ENCODE results near the gene IGFBP7. TPM values are rescaled to one million over a fixed set of nuclear protein-coding genes. Genes with fewer than 3 reads are reported as not detected.
A peak's percentile ranks its signal among the peaks of the same experiment; 100 is the strongest.

The IGFBP7 gene
- total RNA-seq (2014; rRNA removed; shearing (Covaris generic)) (949 and 951 TPM in 2 replicates), polyA plus RNA-seq (2016; fragmentation: Nextera tagmentation; extraction: Ambion mirVana) (1,347 and 1,359 TPM in 2 replicates)

- Histone ChIP-seq H3K9me2 (ENCODE audit: insufficient read depth) (no peaks in the 10 kb centered on the region), H3F3A (ENCODE audit: insufficient read depth) (peaks cover 21% of the 10 kb centered on the region; the same call in 1 of the 2 replicates), H3K4me2 (ENCODE audit: unreplicated experiment) (peak within 1 kb of the TSS; percentile 90), H3K27me3 (replicated peaks; ENCODE audit: insufficient read depth) (no peaks in the 10 kb centered on the region), H3K36me3 (ENCODE audit: low read depth) (no peaks in the 10 kb centered on the region), H3K9me3 (ENCODE audit: low read depth) (no peaks in the 10 kb centered on the region), H4K20me1 (ENCODE audit: insufficient read depth) (no peaks in the 10 kb centered on the region), H3K4me3 (peak within 1 kb of the TSS; percentile 72), H3K4me1 (ENCODE audit: insufficient read depth) (peaks cover 33% of the 10 kb centered on the region), H2AFZ (peak within 1 kb of the TSS; percentile 90), H3K79me2 (ENCODE audit: insufficient read depth) (peaks cover 45% of the 10 kb centered on the region), H3K27ac (peak within 1 kb of the TSS; percentile 83), H3K9ac (peak within 1 kb of the TSS; percentile 80)
- 2% methylated on average over 48 to 53 of the region's 101 CpGs for WGBS, 2 experiments (ENCODE audit: low coverage in 1 of 2, low lambda C conversion rate in 2 of 2, missing lambda C conversion rate in 2 of 2)
- in situ Hi-C loops (cut with MboI): no loop called here
- no peak for TF ChIP-seq EZH2phosphoT487 (IDR thresholded peaks at IDR 0.05; ENCODE audit: insufficient read depth, low read depth)
- no peak for TF ChIP-seq EZH2 (IDR thresholded peaks at IDR 0.05; ENCODE audit: insufficient read depth, poor library complexity, severe bottlenecking)
- DNase-seq: peak; percentile 79
These were observed at the start of gene IGFBP7 for GRCh38 chr4:57109847-57110639. TSS of gene IGFBP7 (minus strand) at chr4:57110385. CDS start at chr4:57110351, 34 bp downstream.

- Histone ChIP-seq H3K9ac (no peak overlapping the region), H3K27ac (no peak overlapping the region), H3K36me3 (ENCODE audit: low read depth) (no peaks in the 10 kb centered on the region), H3K9me2 (ENCODE audit: insufficient read depth) (no peaks in the 10 kb centered on the region), H4K20me1 (ENCODE audit: insufficient read depth) (no peaks in the 10 kb centered on the region), H3K9me3 (ENCODE audit: low read depth) (no peaks in the 10 kb centered on the region), H3K4me3 (no peak overlapping the region), H3K27me3 (replicated peaks; ENCODE audit: insufficient read depth) (0 out of 2 replicates have a peak, but pooled peaks cover 6% of the 10 kb centered on the region), H3K4me1 (ENCODE audit: insufficient read depth) (no peaks in the 10 kb centered on the region; the same call in none of the 2 replicates), H2AFZ (no peak overlapping the region), H3K79me2 (ENCODE audit: insufficient read depth) (no peaks in the 10 kb centered on the region), H3K4me2 (ENCODE audit: unreplicated experiment) (no peak overlapping the region), H3F3A (ENCODE audit: insufficient read depth) (no peaks in the 10 kb centered on the region)
- WGBS, 2 experiments (ENCODE audit: low coverage in 1 of 2, low lambda C conversion rate in 2 of 2, missing lambda C conversion rate in 2 of 2): 40 to 58% methylated on average over 1 of the region's 1 CpG
- in situ Hi-C loops (cut with MboI): loop anchor here (10.0 kb wide), 1 partner anchor 115 kb away; no protein-coding TSS in a partner anchor
- peak; percentile 59 for DNase-seq
- TF ChIP-seq EZH2phosphoT487 (IDR thresholded peaks at IDR 0.05; ENCODE audit: insufficient read depth, low read depth): no peak
- no peak for TF ChIP-seq EZH2 (IDR thresholded peaks at IDR 0.05; ENCODE audit: insufficient read depth, poor library complexity, severe bottlenecking)
These were observed 49.7 kb upstream of the IGFBP7 start for GRCh38 chr4:57159866-57160265.

GRCh38 chr4:57158762-57159161 is 48.6 kb upstream of the IGFBP7 start:
- no peaks in the 10 kb centered on the region for H3F3A ChIP-seq (ENCODE audit: insufficient read depth)
- no peaks in the 10 kb centered on the region for H4K20me1 ChIP-seq (ENCODE audit: insufficient read depth)
- H3K4me3 ChIP-seq: no peak overlapping the region
- H3K27ac ChIP-seq: no peak overlapping the region
- H3K27me3 ChIP-seq (replicated peaks; ENCODE audit: insufficient read depth): no peaks in the 10 kb centered on the region
- no peak overlapping the region for H3K9ac ChIP-seq
- no peak overlapping the region for H3K4me2 ChIP-seq (ENCODE audit: unreplicated experiment)
- DNase-seq: no peak
- no peaks in the 10 kb centered on the region; the same call in none of the 2 replicates for H3K4me1 ChIP-seq (ENCODE audit: insufficient read depth)
- no peaks in the 10 kb centered on the region for H3K36me3 ChIP-seq (ENCODE audit: low read depth)
- no peak overlapping the region for H2AFZ ChIP-seq
- TF ChIP-seq EZH2 (IDR thresholded peaks at IDR 0.05; ENCODE audit: insufficient read depth, poor library complexity, severe bottlenecking) (no peak), EZH2phosphoT487 (IDR thresholded peaks at IDR 0.05; ENCODE audit: insufficient read depth, low read depth) (no peak)
- no peaks in the 10 kb centered on the region for H3K9me2 ChIP-seq (ENCODE audit: insufficient read depth)
- no peaks in the 10 kb centered on the region for H3K9me3 ChIP-seq (ENCODE audit: low read depth)
- in situ Hi-C loops (cut with MboI): loop anchor here (10.0 kb wide), 1 partner anchor 114 kb away; no protein-coding TSS in a partner anchor
- no peaks in the 10 kb centered on the region for H3K79me2 ChIP-seq (ENCODE audit: insufficient read depth)
- WGBS, 2 experiments (ENCODE audit: low coverage in 1 of 2, low lambda C conversion rate in 2 of 2, missing lambda C conversion rate in 2 of 2): 90 to 92% methylated on average over 1 of the region's 1 CpG

- no peak overlapping the region for H3K27ac ChIP-seq
- in situ Hi-C loops (cut with MboI): loop anchor here (10.0 kb wide), 1 partner anchor 113 kb away; no protein-coding TSS in a partner anchor
- WGBS, 2 experiments (ENCODE audit: low coverage in 1 of 2, low lambda C conversion rate in 2 of 2, missing lambda C conversion rate in 2 of 2): 63 to 81% methylated on average over 2 of the region's 2 CpGs
- H4K20me1 ChIP-seq (ENCODE audit: insufficient read depth): no peaks in the 10 kb centered on the region
- no peak overlapping the region for H3K9ac ChIP-seq
- H3K4me2 ChIP-seq (ENCODE audit: unreplicated experiment): no peak overlapping the region
- no peaks in the 10 kb centered on the region for H3K9me2 ChIP-seq (ENCODE audit: insufficient read depth)
- no peaks in the 10 kb centered on the region for H3K27me3 ChIP-seq (replicated peaks; ENCODE audit: insufficient read depth)
- H3K4me3 ChIP-seq: no peak overlapping the region
- no peaks in the 10 kb centered on the region for H3K9me3 ChIP-seq (ENCODE audit: low read depth)
- H3K4me1 ChIP-seq (ENCODE audit: insufficient read depth): no peaks in the 10 kb centered on the region; the same call in none of the 2 replicates
- TF ChIP-seq EZH2phosphoT487 (IDR thresholded peaks at IDR 0.05; ENCODE audit: insufficient read depth, low read depth): no peak
- TF ChIP-seq EZH2 (IDR thresholded peaks at IDR 0.05; ENCODE audit: insufficient read depth, poor library complexity, severe bottlenecking): no peak
- no peaks in the 10 kb centered on the region for H3F3A ChIP-seq (ENCODE audit: insufficient read depth)
- H3K36me3 ChIP-seq (ENCODE audit: low read depth): no peaks in the 10 kb centered on the region
- peak; percentile 27 for DNase-seq
- no peaks in the 10 kb centered on the region for H3K79me2 ChIP-seq (ENCODE audit: insufficient read depth)
- H2AFZ ChIP-seq: no peak overlapping the region
These were observed 48.0 kb upstream of the IGFBP7 start for GRCh38 chr4:57158221-57158620.
